ENCODE results near the gene MAP3K9.

The MAP3K9 gene

GRCh38 chr14:70836946-70837345 lies 27.6 kb upstream of the MAP3K9 start:
- no peak overlapping the region for H2AFZ ChIP-seq (ENCODE audit: low read length)
- H3K9me2 ChIP-seq (replicated peaks; ENCODE audit: low read depth, low read length): no peaks in the 10 kb centered on the region
- H3K27me3 ChIP-seq (ENCODE audit: insufficient read depth, low read length, poor library complexity, severe bottlenecking): no peaks in the 10 kb centered on the region
- no peaks in the 10 kb centered on the region for H3K79me2 ChIP-seq (ENCODE audit: insufficient read depth, low read length)
- TF ChIP-seq CTCF (conservative IDR thresholded peaks at IDR 0.05; ENCODE audit: low read length): no peak
- no peak for TF ChIP-seq EZH2phosphoT487 (IDR thresholded peaks at IDR 0.05; ENCODE audit: borderline replicate concordance)
- no peak overlapping the region for H3K4me3 ChIP-seq (ENCODE audit: low read length, poor library complexity, severe bottlenecking)
- no peaks in the 10 kb centered on the region for H3K4me1 ChIP-seq (ENCODE audit: insufficient read depth, low read length, poor library complexity, severe bottlenecking)
- no peak overlapping the region for H3K9ac ChIP-seq (ENCODE audit: low read depth, low read length, poor library complexity, severe bottlenecking)
- H3K9me3 ChIP-seq (ENCODE audit: insufficient read depth, low read depth, low read length): peaks cover 5% of the 10 kb centered on the region; the same call in 1 of the 2 replicates
- H3K4me2 ChIP-seq (ENCODE audit: low read depth, low read length, poor library complexity, severe bottlenecking): no peak overlapping the region
- no peaks in the 10 kb centered on the region for H3F3A ChIP-seq (ENCODE audit: low read depth)
- H3K36me3 ChIP-seq (ENCODE audit: insufficient read depth, low read length): no peaks in the 10 kb centered on the region
- H4K20me1 ChIP-seq (ENCODE audit: insufficient read depth, low read length, poor library complexity, severe bottlenecking): no peaks in the 10 kb centered on the region

- TF ChIP-seq EZH2phosphoT487 (IDR thresholded peaks at IDR 0.05; ENCODE audit: borderline replicate concordance): no peak
- TF ChIP-seq CTCF (conservative IDR thresholded peaks at IDR 0.05; ENCODE audit: low read length): no peak
- Histone ChIP-seq H3F3A (ENCODE audit: low read depth) (no peaks in the 10 kb centered on the region), H3K4me1 (ENCODE audit: insufficient read depth, low read length, poor library complexity, severe bottlenecking) (no peaks in the 10 kb centered on the region)
Measured at GRCh38 chr14:70833884-70834283, 24.6 kb upstream of the MAP3K9 start.

DNA sequence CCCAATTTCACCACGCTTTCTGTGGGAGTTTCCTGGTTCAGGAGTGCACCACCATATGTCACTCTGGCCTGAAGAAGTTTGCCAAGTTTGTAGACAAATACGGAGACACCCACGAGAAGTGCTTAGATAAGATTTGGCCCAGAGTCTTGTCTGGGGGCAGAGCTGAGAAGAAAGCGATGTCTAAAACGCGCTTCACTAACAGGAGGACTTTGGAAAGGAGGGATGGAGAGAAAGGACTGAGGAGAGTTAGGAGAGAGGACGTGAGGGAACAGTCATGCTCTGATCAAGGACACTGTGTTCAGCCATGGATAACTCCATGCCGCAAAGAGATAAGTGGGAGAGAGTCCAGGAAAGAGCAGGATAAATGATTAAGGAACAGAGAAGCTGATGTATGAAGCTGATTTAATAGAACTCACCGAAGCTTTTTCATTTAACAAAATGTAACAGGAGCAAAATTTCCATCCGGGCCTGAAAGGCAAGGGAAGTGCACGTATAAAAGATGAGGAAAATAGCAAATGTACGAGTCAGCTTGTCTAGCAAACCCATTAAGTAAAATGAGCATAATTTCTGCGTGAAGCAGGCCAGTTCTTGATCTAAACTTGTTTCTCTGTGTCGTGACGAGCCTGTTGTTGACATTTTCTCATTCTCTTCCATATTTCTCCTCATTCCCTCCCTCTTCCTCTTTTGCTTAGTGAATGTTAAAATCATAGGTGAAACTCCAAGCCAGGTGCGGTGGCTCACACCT lies 23.4 kb upstream of the MAP3K9 start:
- H3K9ac ChIP-seq (ENCODE audit: low read depth, low read length, poor library complexity, severe bottlenecking): no peak overlapping the region
- H3K9me2 ChIP-seq (replicated peaks; ENCODE audit: low read depth, low read length): no peaks in the 10 kb centered on the region
- H3F3A ChIP-seq (ENCODE audit: low read depth): no peaks in the 10 kb centered on the region
- no peak overlapping the region for H3K4me3 ChIP-seq (ENCODE audit: low read length, poor library complexity, severe bottlenecking)
- H3K36me3 ChIP-seq (ENCODE audit: insufficient read depth, low read length): no peaks in the 10 kb centered on the region
- H2AFZ ChIP-seq (ENCODE audit: low read length): no peak overlapping the region
- H3K4me1 ChIP-seq (ENCODE audit: insufficient read depth, low read length, poor library complexity, severe bottlenecking): no peaks in the 10 kb centered on the region
- H3K27me3 ChIP-seq (ENCODE audit: insufficient read depth, low read length, poor library complexity, severe bottlenecking): no peaks in the 10 kb centered on the region
- peaks cover 5% of the 10 kb centered on the region; the same call in 1 of the 2 replicates for H3K9me3 ChIP-seq (ENCODE audit: insufficient read depth, low read depth, low read length)
- no peak overlapping the region for H3K4me2 ChIP-seq (ENCODE audit: low read depth, low read length, poor library complexity, severe bottlenecking)
- TF ChIP-seq EZH2phosphoT487 (IDR thresholded peaks at IDR 0.05; ENCODE audit: borderline replicate concordance) (no peak), CTCF (conservative IDR thresholded peaks at IDR 0.05; ENCODE audit: low read length) (no peak)
- no peaks in the 10 kb centered on the region for H4K20me1 ChIP-seq (ENCODE audit: insufficient read depth, low read length, poor library complexity, severe bottlenecking)
- no peaks in the 10 kb centered on the region for H3K79me2 ChIP-seq (ENCODE audit: insufficient read depth, low read length)

More at GRCh38 chr14:70833884-70834283, 24.6 kb upstream of the MAP3K9 start:
- Histone ChIP-seq H2AFZ (ENCODE audit: low read length) (no peak overlapping the region), H3K79me2 (ENCODE audit: insufficient read depth, low read length) (no peaks in the 10 kb centered on the region), H3K27me3 (ENCODE audit: insufficient read depth, low read length, poor library complexity, severe bottlenecking) (no peaks in the 10 kb centered on the region), H3K9ac (ENCODE audit: low read depth, low read length, poor library complexity, severe bottlenecking) (no peak overlapping the region), H4K20me1 (ENCODE audit: insufficient read depth, low read length, poor library complexity, severe bottlenecking) (no peaks in the 10 kb centered on the region), H3K9me2 (replicated peaks; ENCODE audit: low read depth, low read length) (no peaks in the 10 kb centered on the region), H3K9me3 (ENCODE audit: insufficient read depth, low read depth, low read length) (peaks cover 5% of the 10 kb centered on the region; the same call in 1 of the 2 replicates), H3K36me3 (ENCODE audit: insufficient read depth, low read length) (no peaks in the 10 kb centered on the region), H3K4me2 (ENCODE audit: low read depth, low read length, poor library complexity, severe bottlenecking) (no peak overlapping the region), H3K4me3 (ENCODE audit: low read length, poor library complexity, severe bottlenecking) (no peak overlapping the region)

All from Loucy (cell line).